ENCODE measurements around the gene PPA1.
"Not testable (repeated sequence)": the region's sequence is repeated elsewhere in the genome, so short reads cannot be mapped to it uniquely, and the experiment has no call there.

The PPA1 gene

DNA sequence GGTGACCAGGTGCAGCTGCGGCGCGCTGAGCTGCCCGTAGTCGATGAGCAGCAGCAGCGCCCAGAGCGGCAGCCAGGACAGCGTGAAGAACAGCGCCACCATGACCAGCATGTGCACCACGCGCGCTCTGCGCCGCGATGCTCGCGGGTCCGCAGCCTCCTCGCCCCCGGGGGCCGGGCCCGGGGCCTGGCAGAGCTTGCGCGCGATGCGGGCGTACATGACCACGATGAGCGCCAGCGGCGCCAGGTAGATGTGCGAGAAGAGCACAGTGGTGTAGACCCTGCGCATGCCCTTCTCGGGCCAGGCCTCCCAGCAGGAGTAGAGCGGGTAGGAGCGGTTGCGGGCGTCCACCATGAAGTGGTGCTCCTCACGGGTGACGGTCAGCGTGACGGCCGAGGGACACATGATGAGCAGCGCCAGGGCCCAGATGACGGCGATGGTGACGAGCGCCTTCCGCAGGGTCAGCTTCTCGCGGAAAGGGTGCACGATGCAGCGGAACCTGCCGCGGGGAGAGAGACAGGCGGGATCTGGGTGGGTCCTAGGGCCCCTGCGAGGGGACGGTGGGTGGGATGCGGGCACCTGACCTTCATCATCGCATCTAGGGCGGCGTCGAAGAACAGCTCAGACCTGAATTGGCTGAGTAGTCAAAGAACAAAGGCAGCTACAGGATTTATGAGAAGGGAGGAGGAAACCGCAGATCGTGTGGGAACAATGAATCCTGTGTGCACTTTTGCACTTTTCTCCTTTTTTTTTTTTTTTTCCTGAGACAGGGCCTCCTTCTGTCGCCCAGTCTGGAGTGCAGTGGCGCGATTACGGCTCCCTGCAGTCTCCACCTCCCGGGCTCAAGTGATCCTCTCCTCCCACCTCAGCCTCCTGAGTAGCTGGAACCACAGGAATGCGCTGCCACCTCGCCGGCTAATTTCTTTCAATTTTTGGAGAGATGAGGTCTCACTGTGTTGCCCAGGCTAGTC, 22.4 kb upstream of the PPA1 start:
- DNase-seq (ENCODE audit: low read depth in 2 of 2, low spot score in 1 of 2): no peak

- no peak for DNase-seq (ENCODE audit: low read depth in 2 of 2, low spot score in 1 of 2)
Observed at GRCh38 chr10:70254778-70255328, 21.6 kb upstream of the PPA1 start.

DNA sequence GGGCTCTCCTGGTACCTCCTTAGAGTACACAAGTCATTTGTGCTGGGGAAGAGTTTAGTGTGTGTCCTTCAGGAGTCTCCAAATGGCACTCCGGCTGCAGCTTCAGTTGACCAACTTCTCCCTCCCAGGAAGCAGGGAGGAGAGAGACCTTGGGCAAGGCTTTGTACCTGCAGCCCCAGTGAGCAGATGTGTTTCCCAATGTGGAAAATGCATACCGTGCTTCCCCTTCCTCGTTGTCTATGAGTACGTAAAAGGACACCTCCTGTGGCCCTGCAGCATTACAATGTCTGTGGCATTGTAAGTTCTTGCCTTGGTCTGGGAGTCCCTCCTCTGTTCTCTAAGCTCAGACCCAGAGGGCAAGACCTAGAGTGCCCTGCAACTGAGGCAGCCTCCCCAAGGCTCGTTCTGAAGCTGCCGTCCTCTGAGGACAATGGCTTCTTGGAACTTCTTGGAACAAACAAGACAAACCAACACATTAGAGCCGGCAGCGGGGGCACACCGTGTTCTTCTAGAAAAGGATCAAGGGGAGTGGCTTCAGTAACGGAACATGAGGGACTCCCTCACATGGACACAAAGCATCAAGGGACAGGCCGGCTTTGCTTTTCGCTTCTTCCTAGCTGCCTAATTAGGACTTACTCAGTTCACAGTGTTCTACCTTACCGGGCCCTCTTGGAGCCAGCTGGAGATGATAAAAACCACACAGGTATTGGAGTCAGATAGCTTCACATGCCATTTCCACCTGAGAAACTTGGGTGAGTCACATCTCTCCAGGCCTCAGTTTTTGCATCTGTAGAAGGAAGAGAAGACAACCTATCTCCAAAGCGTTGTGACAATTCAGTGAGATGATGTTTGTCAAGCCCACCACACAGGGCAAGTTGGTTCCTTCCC, 20.9 kb upstream of the PPA1 start:
- DNase-seq (ENCODE audit: low read depth in 2 of 2, low spot score in 1 of 2): no peak

DNA sequence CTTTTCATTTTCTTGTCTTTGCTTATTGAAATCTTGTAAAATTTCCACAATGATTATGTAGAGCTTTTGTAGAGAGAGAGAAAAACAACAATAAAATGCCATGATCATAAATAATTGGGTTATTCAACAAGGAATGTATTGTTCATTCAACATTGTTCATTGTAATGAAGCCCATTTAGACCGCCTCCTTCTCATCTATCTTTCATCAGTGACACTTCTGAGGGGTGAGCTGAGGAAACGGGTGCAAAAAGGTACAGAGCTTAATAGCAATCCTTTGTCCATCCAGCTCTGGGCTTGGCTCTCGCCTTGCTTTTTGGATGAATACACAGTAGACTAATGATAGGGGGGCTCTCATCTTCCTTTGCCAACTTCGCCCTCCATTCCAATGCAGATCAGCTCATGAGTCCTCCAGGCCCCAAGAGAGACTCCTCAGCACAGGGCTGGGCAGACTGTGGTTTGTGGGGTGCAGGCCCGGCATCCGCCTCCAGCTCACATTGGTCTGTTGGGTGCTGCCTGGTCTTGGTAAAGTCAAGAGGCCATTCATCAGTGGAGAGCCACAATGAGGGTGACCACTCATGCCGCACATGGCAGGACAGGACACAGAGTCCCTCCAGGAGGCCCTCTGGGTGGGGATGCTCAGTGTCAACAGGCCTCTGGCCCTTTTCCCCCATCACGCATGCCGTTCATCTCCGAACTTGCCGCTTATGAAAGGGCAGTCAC, 17.9 kb upstream of the PPA1 start:
- DNase-seq (ENCODE audit: low read depth in 2 of 2, low spot score in 1 of 2): no peak

GRCh38 chr10:70247360-70247759, 14.1 kb upstream of the PPA1 start:
- DNase-seq (ENCODE audit: low read depth in 2 of 2, low spot score in 1 of 2): no peak

DNA sequence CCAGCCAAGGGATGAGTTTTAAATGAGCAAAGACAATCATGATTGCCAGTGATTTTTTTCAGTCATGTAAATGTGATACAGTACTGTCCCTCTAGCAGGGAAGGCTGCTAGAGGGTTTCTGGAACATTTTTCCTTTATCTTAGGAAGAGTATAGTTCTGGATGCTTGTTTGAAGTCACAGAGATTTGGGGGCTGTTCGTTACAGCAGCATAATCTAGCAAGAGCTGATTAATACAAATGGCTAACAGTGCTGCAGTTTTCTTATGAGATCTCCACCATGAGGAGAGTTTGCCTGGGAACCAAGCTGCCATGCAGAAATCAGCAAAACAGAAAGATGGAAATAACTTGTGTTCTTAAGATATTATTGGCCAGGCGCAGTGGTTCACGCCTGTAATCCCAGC, 7.9 kb upstream of the PPA1 start:
- DNase-seq (ENCODE audit: low read depth in 2 of 2, low spot score in 1 of 2): no peak

DNA sequence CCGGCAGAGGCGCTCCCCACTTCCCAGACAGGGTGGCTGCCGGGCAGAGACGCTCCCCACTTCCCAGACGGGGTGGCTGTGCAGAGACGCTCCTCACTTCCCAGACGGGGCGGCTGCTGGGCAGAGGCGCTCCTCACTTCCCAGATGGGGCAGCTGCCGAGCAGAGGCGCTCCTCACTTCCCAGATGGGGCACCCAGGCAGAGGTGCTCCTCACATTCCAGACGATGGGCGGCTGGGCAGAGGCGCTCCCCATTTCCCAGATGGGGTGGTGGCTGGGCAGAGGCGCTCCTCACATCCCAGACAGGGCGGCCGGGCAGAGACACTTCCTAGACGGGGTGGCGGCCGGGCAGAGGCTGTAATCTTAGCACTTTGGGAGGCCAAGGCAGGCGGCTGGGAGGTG, 6.8 kb upstream of the PPA1 start:
- not testable (repeated sequence) for DNase-seq (ENCODE audit: low read depth in 2 of 2, low spot score in 1 of 2)

- DNase-seq (ENCODE audit: low read depth in 2 of 2, low spot score in 1 of 2): not testable (repeated sequence)
Observed at GRCh38 chr10:70239077-70239976, 6.1 kb upstream of the PPA1 start.

- not testable (repeated sequence) for DNase-seq (ENCODE audit: low read depth in 2 of 2, low spot score in 1 of 2)
Observed at GRCh38 chr10:70237958-70238536, 4.8 kb upstream of the PPA1 start.

GRCh38 chr10:70234668-70235447, 1.6 kb upstream of the PPA1 start:
- no peak for DNase-seq (ENCODE audit: low read depth in 2 of 2, low spot score in 1 of 2)

- no peak for DNase-seq (ENCODE audit: low read depth in 2 of 2, low spot score in 1 of 2)
Observed at GRCh38 chr10:70233939-70234300, 691 bp upstream of the PPA1 start.

DNA sequence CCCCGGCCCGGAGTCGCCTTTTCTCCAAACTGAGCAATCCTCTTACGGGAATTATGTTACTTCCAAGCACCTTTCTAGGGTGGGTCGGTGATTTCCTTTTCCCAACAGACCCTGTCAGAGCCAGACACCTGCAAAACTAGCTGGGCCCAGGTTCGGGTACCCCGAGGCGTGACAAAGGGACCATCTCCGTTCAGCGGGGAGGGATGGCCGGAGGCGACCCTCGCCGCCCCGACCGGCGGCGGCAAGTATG, 445 bp downstream of the PPA1 start:
- no peak for DNase-seq (ENCODE audit: low read depth in 2 of 2, low spot score in 1 of 2)

GRCh38 chr10:70232155-70232858, 922 bp downstream of the PPA1 start:
- DNase-seq (ENCODE audit: low read depth in 2 of 2, low spot score in 1 of 2): peak; percentile 21 to 24

- DNase-seq (ENCODE audit: low read depth in 2 of 2, low spot score in 1 of 2): no peak
Observed at GRCh38 chr10:70228491-70228890, 4.7 kb downstream of the PPA1 start.

DNA sequence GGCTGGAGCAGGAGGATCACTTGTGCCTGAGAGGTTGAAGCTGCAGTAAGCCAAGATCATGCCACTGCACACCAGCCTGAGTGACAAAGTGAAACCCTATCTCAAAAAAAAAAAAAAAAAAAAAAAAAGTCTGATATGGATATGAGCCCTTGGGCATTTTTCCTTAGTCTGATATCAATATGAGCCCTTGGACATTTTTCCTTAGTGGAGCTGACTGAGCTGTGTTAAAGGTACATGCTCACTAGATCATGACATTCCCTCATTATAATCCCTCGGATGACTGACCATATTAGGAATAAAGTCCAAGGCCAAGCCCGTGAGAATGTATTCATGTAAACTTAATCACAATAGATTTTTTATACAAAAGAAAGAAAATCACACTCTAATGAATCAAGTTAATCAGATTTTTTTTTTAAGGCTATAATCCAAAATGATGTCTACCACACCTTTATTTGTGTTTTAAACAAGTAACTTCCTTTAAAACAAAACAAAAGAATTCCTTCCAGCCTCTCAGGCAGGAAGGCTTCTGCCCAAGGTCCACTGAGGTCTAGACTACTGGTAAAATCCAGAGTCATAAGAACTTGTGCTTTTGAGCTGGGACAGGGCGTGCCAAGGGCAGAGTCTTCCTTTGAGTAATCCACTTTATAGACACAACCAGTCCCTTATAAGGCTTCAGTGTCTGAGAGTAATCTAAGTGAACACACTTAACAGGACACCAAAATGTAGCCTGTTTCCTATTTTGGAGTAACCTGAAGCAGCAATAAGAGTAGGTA, 5.5 kb downstream of the PPA1 start:
- DNase-seq (ENCODE audit: low read depth in 2 of 2, low spot score in 1 of 2): no peak

DNA sequence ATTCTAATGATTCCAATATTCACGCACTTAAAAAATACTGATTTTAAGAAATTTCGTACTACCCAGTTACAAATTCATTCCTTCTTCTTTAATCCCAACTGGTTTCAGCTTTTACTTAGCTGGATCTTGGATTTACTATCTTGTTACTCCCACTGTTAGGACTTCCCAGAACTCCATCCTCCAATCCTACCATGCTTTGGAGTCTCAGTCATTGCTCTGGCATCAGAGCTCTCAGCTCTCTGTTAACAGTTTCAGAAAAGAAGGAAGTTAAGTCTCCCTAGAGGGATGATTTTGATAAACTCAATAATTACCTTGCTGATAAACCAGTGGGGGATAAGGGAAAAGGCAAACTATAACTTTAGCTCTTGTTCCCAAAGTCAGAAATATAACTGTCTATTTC, 9.5 kb downstream of the PPA1 start:
- no peak for DNase-seq (ENCODE audit: low read depth in 2 of 2, low spot score in 1 of 2)

DNA sequence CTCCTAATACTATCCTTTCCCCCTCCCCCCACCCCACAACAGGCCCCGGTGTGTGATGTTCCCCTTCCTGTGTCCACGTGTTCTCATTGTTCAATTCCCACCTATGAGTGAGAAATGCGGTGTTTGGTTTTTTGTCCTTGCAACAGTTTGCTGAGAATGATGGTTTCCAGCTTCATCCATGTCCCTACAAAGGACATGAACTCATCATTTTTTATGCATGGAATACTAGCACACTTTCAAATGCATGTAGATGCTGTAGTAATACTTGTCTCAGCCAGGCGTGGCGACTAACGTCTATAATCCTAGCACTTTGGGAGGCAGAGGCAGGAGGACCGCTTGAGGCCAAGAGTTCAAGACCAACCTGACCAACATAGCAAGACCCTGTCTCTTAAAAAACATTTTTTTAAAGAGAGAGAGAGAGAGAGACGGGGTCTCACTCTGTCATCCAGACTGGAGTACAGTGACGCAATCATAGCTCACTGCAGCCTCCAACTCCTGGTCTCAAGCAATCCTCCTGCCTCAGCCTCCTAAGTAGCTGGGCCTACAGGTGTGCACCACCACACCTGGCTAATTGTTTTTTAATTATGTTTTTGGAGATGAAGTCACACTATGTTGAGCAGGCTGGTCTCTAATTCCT, 10.3 kb downstream of the PPA1 start:
- DNase-seq (ENCODE audit: low read depth in 2 of 2, low spot score in 1 of 2): not testable (repeated sequence)

All from stimulated activated CD8-positive, alpha-beta memory T cell treated with anti-CD3 and anti-CD28 coated beads, Interleukin-4, amount 100 ng/mL, for 4 hours (primary cell).